ENCODE data around the gene ETF1.

ETF1 gene

GRCh38 chr5:138463419-138464007 is 79.5 kb downstream of the ETF1 start:
- DNase-seq (ENCODE audit: low spot score): no peak

- no peak for DNase-seq (ENCODE audit: low spot score)
These were observed 81.5 kb downstream of the ETF1 start for GRCh38 chr5:138461343-138462125.

- no peak for DNase-seq (ENCODE audit: low spot score)
These were observed 82.9 kb downstream of the ETF1 start for GRCh38 chr5:138460032-138460693.

- DNase-seq (ENCODE audit: low spot score): peak; percentile 68
These were observed 83.6 kb downstream of the ETF1 start for GRCh38 chr5:138459311-138459933.

- no peak for DNase-seq (ENCODE audit: low spot score)
These were observed 84.2 kb downstream of the ETF1 start for GRCh38 chr5:138458856-138459255.

GRCh38 chr5:138458384-138458783 is 84.7 kb downstream of the ETF1 start:
- DNase-seq (ENCODE audit: low spot score): no peak

- DNase-seq (ENCODE audit: low spot score): no peak
These were observed 85.3 kb downstream of the ETF1 start for GRCh38 chr5:138457531-138458275.

Measured in CD4-positive, alpha-beta T cell treated with Interleukin-6 at 100 ng/mL for 8 hours (primary cell).